GM12878 (cell line): ENCODE measurements around the gene ARID4B. TPM values are rescaled to one million over a fixed set of nuclear protein-coding genes. Genes with fewer than 3 reads are reported as not detected.

Experiments
- ATAC-seq: fragments of 200-7000 bp; cut with Tn5 transposase; 3 replicates; pipeline ENCODE4 v1.9.1; 2020; ENCODE audit warnings: mild to moderate bottlenecking, moderate library complexity
- BruUV-seq: library from RNA; stranded (reverse); fragments of 400-500 nt; replicated peaks from 2 replicates; lab custom pipeline; 2021; lab: Mats Ljungman, UMichigan
- CTCF ChIA-PET: fragments of 300-600 bp; sonication (Branson Sonifier 250); formaldehyde crosslinking; extraction: SDS; loops from one replicate; lab custom pipeline; 2021; ENCODE audit warnings: inconsistent platforms; lab: Yijun Ruan, JAX
- POLR2A ChIA-PET: fragments of 350-600 bp; formaldehyde crosslinking; extraction: SDS; loops from one replicate; lab custom pipeline; 2021; ENCODE audit warnings: inconsistent platforms; lab: Charles Lee
- RAD21 ChIA-PET: fragments of 300-600 bp; sonication (Branson Sonifier 250); formaldehyde crosslinking; loops from one replicate; lab custom pipeline; 2023; ENCODE audit warnings: antibody characterized with exemption; ENCODE audit not compliant: unreplicated experiment; lab: Charles Lee
- SMC1A ChIA-PET: fragments of 300-600 bp; sonication (Branson Sonifier 250); formaldehyde crosslinking; loops from one replicate; lab custom pipeline; 2023; ENCODE audit not compliant: unreplicated experiment, uncharacterized antibody; lab: Charles Lee
- DNase-seq: peaks from one replicate; pipeline ENCODE4 v3.0.0-alpha.2; 2011; ENCODE audit warnings: low read depth, low spot score
- FAIRE-seq: peaks from 3 replicates; lab custom pipeline; 2011; peaks lifted over from hg19 to GRCh38; lab: Jason Lieb, UNC
- H2AFZ ChIP-seq: 2 replicates; pipeline ENCODE4 v1.6.0; 2011; ENCODE audit warnings: low read depth, low read length, control low read depth; ENCODE audit not compliant: control insufficient read depth
- H3K27ac ChIP-seq: 2 replicates; pipeline ENCODE4 v1.5.1; 2011; ENCODE audit warnings: control low read depth; ENCODE audit not compliant: control insufficient read depth, insufficient read depth
- H3K27me3 ChIP-seq, 2 experiments: replicated peaks in 1 of 2; 2 replicates each; pipeline versions ENCODE4 v1.6.0 to v1.6.1; 2011; ENCODE audit warnings: low read length in 1 of 2; ENCODE audit not compliant: control insufficient read depth in 2 of 2, insufficient read depth in 2 of 2
- H3K36me3 ChIP-seq, 2 experiments: 2 replicates each; pipeline ENCODE4 v1.5.1; 2011; ENCODE audit warnings: low read length in 1 of 2; ENCODE audit not compliant: control insufficient read depth in 2 of 2, insufficient read depth in 2 of 2
- H3K4me1 ChIP-seq: 2 replicates; pipeline ENCODE4 v1.6.1; 2011; ENCODE audit warnings: mild to moderate bottlenecking, low read length, moderate library complexity, mixed read lengths; ENCODE audit not compliant: control insufficient read depth, insufficient read depth
- H3K4me2 ChIP-seq: 2 replicates; pipeline ENCODE4 v1.6.0; 2011; ENCODE audit warnings: control low read depth; ENCODE audit not compliant: control insufficient read depth, insufficient read depth
- H3K4me3 ChIP-seq: fragments of 200-600 bp; sonication (generic); 2 replicates; pipeline ENCODE4 v1.5.1; 2016
- H3K79me2 ChIP-seq: 2 replicates; pipeline ENCODE4 v1.6.0; 2011; ENCODE audit warnings: low read length; ENCODE audit not compliant: control insufficient read depth, insufficient read depth
- H3K9ac ChIP-seq: 2 replicates; pipeline ENCODE4 v1.8.0; 2011; ENCODE audit warnings: low read length, control low read depth, mixed read lengths; ENCODE audit not compliant: control insufficient read depth, insufficient read depth
- H3K9me3 ChIP-seq: replicated peaks from 3 replicates; pipeline ENCODE4 v1.5.1; 2011; ENCODE audit warnings: mild to moderate bottlenecking, low read length; ENCODE audit not compliant: control insufficient read depth, insufficient read depth
- H4K20me1 ChIP-seq: 2 replicates; pipeline ENCODE4 v1.6.0; 2011; ENCODE audit not compliant: control insufficient read depth, insufficient read depth
- BCL11A ChIP-seq: IDR thresholded peaks from 2 replicates; pipeline ENCODE4 v1.6.1; 2011; ENCODE audit warnings: low read depth, low read length
- BRCA1 ChIP-seq: IDR thresholded peaks from 2 replicates; pipeline ENCODE4 v1.6.1; 2011; ENCODE audit warnings: low read depth, low read length, improper control_type of control experiment
- CEBPB ChIP-seq, 2 experiments: fragments of 150-350 bp in 1 of 2; IDR thresholded peaks; 2 replicates each; pipeline ENCODE4 v1.6.1; 2012 to 2014; ENCODE audit warnings: low read depth in 2 of 2, low read length in 2 of 2, borderline replicate concordance in 1 of 2, inconsistent platforms in 1 of 2
- E2F8 ChIP-seq: fragments of 450-650 bp; IDR thresholded peaks from 2 replicates; pipeline ENCODE4 v1.6.1; 2018; ENCODE audit warnings: mild to moderate bottlenecking, low read depth, moderate library complexity; ENCODE audit not compliant: partially characterized antibody
- JUNB ChIP-seq: IDR thresholded peaks from 2 replicates; pipeline ENCODE4 v1.6.1; 2016; ENCODE audit warnings: antibody characterized with exemption, mild to moderate bottlenecking
- KLF5 ChIP-seq: fragments of 450-650 bp; IDR thresholded peaks from 2 replicates; pipeline ENCODE4 v1.6.1; 2014; ENCODE audit warnings: mild to moderate bottlenecking; ENCODE audit not compliant: partially characterized antibody
- MAX ChIP-seq: IDR thresholded peaks from 2 replicates; pipeline ENCODE4 v1.6.1; 2012; ENCODE audit warnings: low read depth, low read length, improper control_type of control experiment
- NR2C2 ChIP-seq: IDR thresholded peaks from 2 replicates; pipeline ENCODE4 v1.6.1; 2011; ENCODE audit warnings: borderline replicate concordance, low read depth; ENCODE audit not compliant: control insufficient read depth, insufficient read length
- PAX5 ChIP-seq: IDR thresholded peaks from 2 replicates; pipeline ENCODE4 v1.6.1; 2011; ENCODE audit warnings: low read depth, low read length, borderline replicate concordance
- RAD51 ChIP-seq: fragments of 450-650 bp; IDR thresholded peaks from 2 replicates; pipeline ENCODE4 v1.6.1; 2016; ENCODE audit warnings: moderate library complexity, mild to moderate bottlenecking, inconsistent platforms
- RB1 ChIP-seq: fragments of 450-650 bp; formaldehyde crosslinking; IDR thresholded peaks from 2 replicates; pipeline ENCODE4 v1.6.1; 2017; ENCODE audit warnings: mild to moderate bottlenecking, borderline replicate concordance
- RFX5 ChIP-seq: IDR thresholded peaks from 2 replicates; pipeline ENCODE4 v1.6.1; 2011; ENCODE audit warnings: low read depth, low read length, improper control_type of control experiment
- SUZ12 ChIP-seq: fragments of 200-600 bp; sonication (generic); IDR thresholded peaks from one replicate; pipeline ENCODE4 v1.6.1; 2018; ENCODE audit warnings: antibody characterized with exemption, mild to moderate bottlenecking; ENCODE audit not compliant: unreplicated experiment
- WGBS: methylation state at CpG from one replicate; pipeline ENCODE4 v1.1.6; 2016; ENCODE audit warnings: low lambda C conversion rate; ENCODE audit not compliant: insufficient replicate concordance, insufficient coverage; ENCODE audit errors: missing lambda C conversion rate; 5-methylcytosine and 5-hydroxymethylcytosine counted together
- in situ Hi-C: fragments of 300-500 bp; cut with MboI; formaldehyde crosslinking; loops from 9 replicates; pipeline ENCODE4 v1.14.3; 2018; ENCODE audit warnings: mixed read lengths
- intact Hi-C: fragments of 100-400 bp; cut with micrococcal nuclease; formaldehyde crosslinking; loops from one replicate; pipeline ENCODE4 v1.14.2; 2022; ENCODE audit not compliant: unreplicated experiment
- polyA plus RNA-seq, 11 experiments: library from polyadenylated mRNA; depleted of rRNA in 4 of 11; unstranded in 6 of 11; stranded (reverse) in 5 of 11; fragments of >200 nt; fragmentation: Nextera tagmentation in 4 of 11; fragmentation: Illumina TruSeq in 1 of 11; extraction: Ambion mirVana in 4 of 11; extraction: Trizol in 1 of 11; gene quantifications; 1 replicate in 1 of 11; 2 replicates in 10 of 11; pipeline versions ENCODE4 v1.2.1 to v1.2.3, GENCODE V29; 2011 to 2016; ENCODE audit warnings: inconsistent platforms in 2 of 11, missing spikeins in 2 of 11, low read depth in 1 of 11
- total RNA-seq, 4 experiments: library from RNA; depleted of rRNA in 3 of 4; stranded (reverse); fragments of >200 nt in 3 of 4; fragmentation: Illumina TruSeq in 1 of 4; extraction: Trizol in 1 of 4; gene quantifications; 2 replicates each; pipeline versions ENCODE4 v1.2.1 to v1.2.3, GENCODE V29; 2013 to 2021
- TF ChIP-seq, protein P1 (sequence below): IDR thresholded peaks from 2 replicates; pipeline ENCODE4 v1.6.1; 2011; ENCODE audit warnings: low read depth, mild to moderate bottlenecking, low read length, moderate library complexity, borderline replicate concordance; ENCODE audit errors: extremely low read depth
- TF ChIP-seq, protein P2 (sequence below): fragments of 450-650 bp; IDR thresholded peaks from 2 replicates; pipeline ENCODE4 v1.6.1; 2017; ENCODE audit warnings: borderline replicate concordance

ARID4B gene
- total and polyA plus RNA-seq, 10 of the 15 experiments (the other 5 are each of a cell fraction or from before 2014, with no cell fraction given): 13.6 to 39.1 (median 28.0) TPM

DNA sequence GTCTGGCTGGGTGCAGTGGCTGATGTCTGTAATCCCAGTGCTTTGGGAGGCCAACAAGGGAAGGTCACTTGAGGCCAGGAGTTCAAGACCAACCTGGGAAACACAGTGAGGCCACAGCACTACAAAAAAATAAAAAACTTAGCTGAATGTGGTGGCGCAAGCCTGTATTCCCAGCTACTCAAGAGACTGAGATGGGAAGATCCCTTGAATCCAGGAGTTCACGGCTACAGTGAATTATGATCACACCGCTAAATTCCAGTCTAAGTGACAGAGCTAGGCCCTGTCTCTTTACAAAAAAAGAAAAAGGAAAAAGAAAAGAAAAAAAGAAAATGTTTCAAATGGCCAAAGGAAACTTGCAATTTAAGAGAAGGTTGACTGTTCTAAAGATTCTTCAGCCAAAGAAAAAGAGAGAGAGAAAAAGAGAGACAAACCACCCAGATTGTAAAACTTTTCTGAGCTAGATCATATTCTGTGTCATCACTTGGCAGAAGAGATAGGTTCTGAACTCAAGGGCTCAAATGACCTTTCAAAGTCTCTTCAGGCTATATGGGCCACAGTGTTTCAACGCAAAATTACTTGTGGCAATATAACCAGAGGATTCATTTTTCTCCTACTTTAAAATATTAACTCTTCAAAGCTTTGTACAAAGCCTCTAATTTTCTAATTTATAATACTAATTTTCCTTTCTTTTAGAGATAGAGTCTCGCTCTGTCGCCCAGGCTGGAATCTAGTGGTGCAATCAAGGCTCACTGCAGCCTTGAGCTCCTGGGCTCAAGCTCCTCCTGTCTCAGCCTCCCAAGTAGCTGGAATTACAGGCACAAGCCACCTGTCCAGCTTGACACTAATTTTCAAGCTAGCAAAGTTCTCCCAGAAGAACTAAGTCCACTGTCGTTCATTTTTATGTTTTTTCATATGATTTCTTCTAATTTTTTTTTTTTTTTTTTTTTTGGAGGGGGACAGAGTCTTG is 20.5 kb downstream of the ARID4B start:
- DNase-seq (no peak), ATAC-seq (no peak), FAIRE-seq (no peak)
- H3K36me3 ChIP-seq: no peaks in the 10 kb centered on the region; a peak in 1 of 4 replicates
- H3K9me3 ChIP-seq: no peaks in the 10 kb centered on the region
- H3K4me3 ChIP-seq: no peak overlapping the region
- ChIA-PET POLR2A (interaction anchor here (0.6 to 1.0 kb wide), 3 partner anchors 11 to 182 kb away, joined by 4 to 5 read pairs (median 5); no protein-coding TSS in a partner anchor), RAD21 (interaction anchor here (0.7 kb wide), 2 partner anchors 23 to 84 kb away, joined by 3 read pairs; no protein-coding TSS in a partner anchor), CTCF (interaction anchor here (0.6 to 1.6 kb wide), 7 partner anchors 8 to 144 kb away, joined by 3 to 6 read pairs (median 3); no protein-coding TSS in a partner anchor), SMC1A (interaction anchor here (0.9 to 1.2 kb wide), 2 partner anchors 17 to 24 kb away, joined by 3 read pairs; no protein-coding TSS in a partner anchor)
- peaks cover 6% of the 10 kb centered on the region; the same call in 1 of the 2 replicates for H4K20me1 ChIP-seq
- no peak overlapping the region for H3K9ac ChIP-seq
- peaks cover 55% of the 10 kb centered on the region for H3K79me2 ChIP-seq
- H3K27ac ChIP-seq: no peak overlapping the region
- H3K4me2 ChIP-seq: no peak overlapping the region
- no peak overlapping the region for H2AFZ ChIP-seq
- BruUV-seq: TSS peak; percentile 55
- intact Hi-C loops (no loop called here), in situ Hi-C loops (no loop called here)
- no peaks in the 10 kb centered on the region for H3K27me3 ChIP-seq
- no peaks in the 10 kb centered on the region for H3K4me1 ChIP-seq
- WGBS: 90% methylated on average over 7 of the region's 7 CpGs
- no peak for TF ChIP-seq JUNB
- no peak for TF ChIP-seq KLF5
- no peak for TF ChIP-seq MAX
- TF ChIP-seq E2F8: no peak
- TF ChIP-seq SUZ12: no peak
- TF ChIP-seq, protein P1, sequence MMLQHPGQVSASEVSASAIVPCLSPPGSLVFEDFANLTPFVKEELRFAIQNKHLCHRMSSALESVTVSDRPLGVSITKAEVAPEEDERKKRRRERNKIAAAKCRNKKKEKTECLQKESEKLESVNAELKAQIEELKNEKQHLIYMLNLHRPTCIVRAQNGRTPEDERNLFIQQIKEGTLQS: no peak
- no peak for TF ChIP-seq PAX5
- TF ChIP-seq NR2C2: no peak
- TF ChIP-seq RFX5: no peak
- no peak for TF ChIP-seq RB1
- TF ChIP-seq BCL11A: no peak
- TF ChIP-seq, protein P2, sequence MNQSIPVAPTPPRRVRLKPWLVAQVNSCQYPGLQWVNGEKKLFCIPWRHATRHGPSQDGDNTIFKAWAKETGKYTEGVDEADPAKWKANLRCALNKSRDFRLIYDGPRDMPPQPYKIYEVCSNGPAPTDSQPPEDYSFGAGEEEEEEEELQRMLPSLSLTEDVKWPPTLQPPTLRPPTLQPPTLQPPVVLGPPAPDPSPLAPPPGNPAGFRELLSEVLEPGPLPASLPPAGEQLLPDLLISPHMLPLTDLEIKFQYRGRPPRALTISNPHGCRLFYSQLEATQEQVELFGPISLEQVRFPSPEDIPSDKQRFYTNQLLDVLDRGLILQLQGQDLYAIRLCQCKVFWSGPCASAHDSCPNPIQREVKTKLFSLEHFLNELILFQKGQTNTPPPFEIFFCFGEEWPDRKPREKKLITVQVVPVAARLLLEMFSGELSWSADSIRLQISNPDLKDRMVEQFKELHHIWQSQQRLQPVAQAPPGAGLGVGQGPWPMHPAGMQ: no peak
- TF ChIP-seq BRCA1: no peak
- TF ChIP-seq CEBPB (IDR thresholded peaks at IDR 0.05; ENCODE audit: borderline replicate concordance in 1 of 2, low read depth in 2 of 2, low read length in 2 of 2): no peak
- no peak for TF ChIP-seq RAD51
